CD8-positive, alpha-beta memory T cell (primary cell): ENCODE results near the gene DTNBP1. TPM values are rescaled to one million over a fixed set of nuclear protein-coding genes. Genes with fewer than 3 reads are reported as not detected.

Experiments used
- CTCF ChIA-PET: fragments of 350-600 bp; sonication (Branson Sonifier 250); formaldehyde crosslinking; loops from one replicate; lab custom pipeline; 2021; ENCODE audit warnings: antibody characterized with exemption; lab: Charles Lee
- POLR2A ChIA-PET: fragments of 350-600 bp; sonication (Branson Sonifier 250); formaldehyde crosslinking; loops from one replicate; lab custom pipeline; 2021; ENCODE audit warnings: antibody characterized with exemption; lab: Charles Lee
- DNase-seq, 5 donors: peaks; one replicate each; pipeline versions ENCODE4 v3.0.0 to v3.0.0-alpha.2; 2020 to 2022; ENCODE audit warnings: mixed read lengths in 1 of 5
- H3K27ac ChIP-seq: one replicate; pipeline ENCODE4 v1.7.0; 2013; ENCODE audit warnings: low read depth, mild to moderate bottlenecking, low read length, moderate library complexity
- H3K27me3 ChIP-seq: 2 replicates; pipeline ENCODE4 v1.7.0; 2013; ENCODE audit warnings: low read length, mild to moderate bottlenecking; ENCODE audit not compliant: insufficient read depth, poor library complexity, severe bottlenecking
- H3K36me3 ChIP-seq: 2 replicates; pipeline ENCODE4 v1.7.0; 2013; ENCODE audit warnings: mild to moderate bottlenecking, low read length, moderate library complexity; ENCODE audit not compliant: insufficient read depth
- H3K4me1 ChIP-seq: 2 replicates; pipeline ENCODE4 v1.7.0; 2013; ENCODE audit warnings: mild to moderate bottlenecking, low read length, moderate library complexity; ENCODE audit not compliant: insufficient read depth
- H3K4me3 ChIP-seq: 2 replicates; pipeline ENCODE4 v1.7.0; 2013; ENCODE audit warnings: mild to moderate bottlenecking, low read length
- H3K9me3 ChIP-seq: 2 replicates; pipeline ENCODE4 v1.7.0; 2013; ENCODE audit warnings: mild to moderate bottlenecking, low read length
- H3K27ac Mint-ChIP-seq, 8 donors: one replicate each; pipeline ENCODE4 v1.8.0; 2020 to 2021; ENCODE audit warnings: mixed read lengths in 8 of 8, mild to moderate bottlenecking in 6 of 8, inconsistent platforms in 3 of 8, moderate library complexity in 3 of 8
- H3K27me3 Mint-ChIP-seq, 2 donors: one replicate each; pipeline ENCODE4 v1.8.0; 2020 to 2021; ENCODE audit warnings: mixed read lengths in 2 of 2, mild to moderate bottlenecking in 1 of 2, moderate library complexity in 1 of 2
- H3K36me3 Mint-ChIP-seq, 3 donors: one replicate each; pipeline ENCODE4 v1.8.0; 2020 to 2021; ENCODE audit warnings: mixed read lengths in 3 of 3, inconsistent platforms in 1 of 3, mild to moderate bottlenecking in 1 of 3
- H3K4me1 Mint-ChIP-seq, 3 donors: one replicate each; pipeline ENCODE4 v1.8.0; 2020 to 2021; ENCODE audit warnings: mixed read lengths in 3 of 3, inconsistent platforms in 1 of 3, mild to moderate bottlenecking in 1 of 3
- H3K4me3 Mint-ChIP-seq, 7 donors: one replicate each; pipeline ENCODE4 v1.8.0; 2020 to 2021; ENCODE audit warnings: mixed read lengths in 7 of 7, mild to moderate bottlenecking in 6 of 7, moderate library complexity in 4 of 7, inconsistent platforms in 2 of 7
- H3K9me3 Mint-ChIP-seq, 5 donors: one replicate each; pipeline ENCODE4 v1.8.0; 2020 to 2022; ENCODE audit warnings: mixed read lengths in 5 of 5, mild to moderate bottlenecking in 3 of 5, moderate library complexity in 2 of 5, inconsistent platforms in 1 of 5
- polyA plus RNA-seq: library from polyadenylated mRNA; unstranded; fragments of 300-500 nt; fragmentation: Illumina TruSeq; gene quantifications from one replicate; pipeline ENCODE4 v1.2.3, GENCODE V29; 2021
- total RNA-seq, 2 experiments: library from RNA; stranded (reverse); gene quantifications; one replicate each; pipeline ENCODE4 v1.2.3, GENCODE V29; 2021

DTNBP1 gene
- total and polyA plus RNA-seq, 3 experiments from 2014 or later = 14.6 to 37.3 (median 15.5) TPM

GRCh38 chr6:15629487-15629886 lies 33.3 kb downstream of the DTNBP1 start:
- peaks cover 29% of the 10 kb centered on the region for H3K4me1 ChIP-seq
- no peak overlapping the region for H3K4me3 Mint-ChIP-seq

GRCh38 chr6:15628499-15629131 lies 34.2 kb downstream of the DTNBP1 start:
- Mint-ChIP-seq H3K4me1 (peaks cover 35 to 73% (median 71%) of the 10 kb centered on the region in 3 donors), H3K9me3 (no peaks in the 10 kb centered on the region), H3K27me3 (no peaks in the 10 kb centered on the region), H3K36me3 (peaks cover 0 to 27% (median 3%) of the 10 kb centered on the region in 3 donors), H3K4me3 (peak overlapping the region in 6 of 7 donors; percentile 56 to 87 (median 69)), H3K27ac (peak overlapping the region in 4 of 8 donors; percentile 39 to 91 (median 52))
- peak in 3 of 5 donors; percentile 10 to 56 (median 52) for DNase-seq
- Histone ChIP-seq H3K9me3 (no peaks in the 10 kb centered on the region), H3K4me1 (peaks cover 31% of the 10 kb centered on the region), H3K27me3 (no peaks in the 10 kb centered on the region), H3K4me3 (no peak overlapping the region), H3K27ac (peak overlapping the region; percentile 17), H3K36me3 (peaks cover 4% of the 10 kb centered on the region)
- POLR2A ChIA-PET = no interaction called here
- CTCF ChIA-PET = no interaction called here

More at GRCh38 chr6:15629487-15629886, 33.3 kb downstream of the DTNBP1 start:
- no peak overlapping the region for H3K4me3 ChIP-seq
- H3K36me3 ChIP-seq = no peaks in the 10 kb centered on the region
- peak overlapping the region in 1 of 8 donors; percentile 20 for H3K27ac Mint-ChIP-seq
- H3K4me1 Mint-ChIP-seq = peaks cover 38 to 77% (median 66%) of the 10 kb centered on the region in 3 donors
- H3K36me3 Mint-ChIP-seq = peaks cover under 1 to 29% (median 3%) of the 10 kb centered on the region in 3 donors
- no peak overlapping the region for H3K27ac ChIP-seq
- no peak for DNase-seq
- no peaks in the 10 kb centered on the region for H3K9me3 ChIP-seq
- peaks cover 0 to under 1% (median 0%) of the 10 kb centered on the region in 5 donors for H3K9me3 Mint-ChIP-seq
- H3K27me3 Mint-ChIP-seq = no peaks in the 10 kb centered on the region
- no peaks in the 10 kb centered on the region for H3K27me3 ChIP-seq
- CTCF ChIA-PET = no interaction called here
- POLR2A ChIA-PET = no interaction called here

GRCh38 chr6:15627821-15628220 lies 35.0 kb downstream of the DTNBP1 start:
- no peak for DNase-seq
- Histone ChIP-seq H3K36me3 (peaks cover 4% of the 10 kb centered on the region), H3K4me1 (peaks cover 37% of the 10 kb centered on the region), H3K27ac (peak overlapping the region; percentile 17), H3K9me3 (no peaks in the 10 kb centered on the region), H3K27me3 (no peaks in the 10 kb centered on the region), H3K4me3 (no peak overlapping the region)
- H3K9me3 Mint-ChIP-seq = no peaks in the 10 kb centered on the region
- peaks cover 0 to 24% (median 3%) of the 10 kb centered on the region in 3 donors for H3K36me3 Mint-ChIP-seq
- H3K27ac Mint-ChIP-seq = peak overlapping the region in 4 of 8 donors; percentile 22 to 54 (median 39)
- ChIA-PET CTCF (no interaction called here), POLR2A (no interaction called here)
- peak overlapping the region in 4 of 7 donors; percentile 17 to 42 (median 24) for H3K4me3 Mint-ChIP-seq
- peaks cover 33 to 70% (median 63%) of the 10 kb centered on the region in 3 donors for H3K4me1 Mint-ChIP-seq
- no peaks in the 10 kb centered on the region for H3K27me3 Mint-ChIP-seq

GRCh38 chr6:15626878-15627674 lies 35.8 kb downstream of the DTNBP1 start:
- Mint-ChIP-seq H3K9me3 (no peaks in the 10 kb centered on the region), H3K27me3 (no peaks in the 10 kb centered on the region), H3K36me3 (peaks cover 0 to 24% (median 3%) of the 10 kb centered on the region in 3 donors), H3K4me3 (peak overlapping the region in 1 of 7 donors; percentile 32), H3K27ac (peak overlapping the region in 3 of 8 donors; percentile 18 to 50 (median 22)), H3K4me1 (peaks cover 33 to 71% (median 61%) of the 10 kb centered on the region in 3 donors)
- peaks cover 4% of the 10 kb centered on the region for H3K36me3 ChIP-seq
- H3K27ac ChIP-seq = peak overlapping the region; percentile 6
- DNase-seq = no peak
- no peaks in the 10 kb centered on the region for H3K27me3 ChIP-seq
- CTCF ChIA-PET = no interaction called here
- peaks cover 37% of the 10 kb centered on the region for H3K4me1 ChIP-seq
- no peak overlapping the region for H3K4me3 ChIP-seq
- H3K9me3 ChIP-seq = no peaks in the 10 kb centered on the region
- POLR2A ChIA-PET = no interaction called here

- peaks cover 33 to 70% (median 59%) of the 10 kb centered on the region in 3 donors for H3K4me1 Mint-ChIP-seq
Observed at GRCh38 chr6:15626160-15626559, 36.7 kb downstream of the DTNBP1 start.

GRCh38 chr6:15623276-15624116 lies 39.3 kb downstream of the DTNBP1 start:
- Histone ChIP-seq H3K9me3 (no peaks in the 10 kb centered on the region), H3K4me3 (no peak overlapping the region), H3K4me1 (peaks cover 32% of the 10 kb centered on the region), H3K36me3 (peaks cover 4% of the 10 kb centered on the region), H3K27me3 (no peaks in the 10 kb centered on the region), H3K27ac (peak overlapping the region; percentile 34)
- peak in 2 of 5 donors; percentile 2 to 5 for DNase-seq
- Mint-ChIP-seq H3K4me1 (peaks cover 21 to 54% (median 43%) of the 10 kb centered on the region in 3 donors), H3K36me3 (peaks cover 0 to 22% (median 5%) of the 10 kb centered on the region in 3 donors), H3K27ac (no peak overlapping the region), H3K4me3 (no peak overlapping the region), H3K9me3 (no peaks in the 10 kb centered on the region), H3K27me3 (no peaks in the 10 kb centered on the region)
- POLR2A ChIA-PET = no interaction called here
- CTCF ChIA-PET = interaction anchor here (1.0 to 2.2 kb wide), 6 partner anchors 10 to 1494 kb away, joined by 3 to 7 read pairs (median 4); no protein-coding TSS in a partner anchor

More at GRCh38 chr6:15626160-15626559, 36.7 kb downstream of the DTNBP1 start:
- no peaks in the 10 kb centered on the region for H3K27me3 Mint-ChIP-seq
- ChIA-PET CTCF (no interaction called here), POLR2A (no interaction called here)
- no peaks in the 10 kb centered on the region for H3K9me3 Mint-ChIP-seq
- Histone ChIP-seq H3K36me3 (peaks cover 4% of the 10 kb centered on the region), H3K27ac (no peak overlapping the region), H3K4me1 (peaks cover 37% of the 10 kb centered on the region), H3K9me3 (no peaks in the 10 kb centered on the region), H3K27me3 (no peaks in the 10 kb centered on the region), H3K4me3 (no peak overlapping the region)
- DNase-seq = no peak
- H3K36me3 Mint-ChIP-seq = peaks cover 0 to 21% (median 3%) of the 10 kb centered on the region in 3 donors
- no peak overlapping the region for H3K4me3 Mint-ChIP-seq
- H3K27ac Mint-ChIP-seq = peak overlapping the region in 2 of 8 donors; percentile 40 to 54

- no peaks in the 10 kb centered on the region for H3K27me3 ChIP-seq
- H3K27ac ChIP-seq = peak overlapping the region; percentile 36
- DNase-seq = no peak
- peaks cover 20% of the 10 kb centered on the region for H3K4me1 ChIP-seq
- Mint-ChIP-seq H3K36me3 (peaks cover 0 to 20% (median 5%) of the 10 kb centered on the region in 3 donors), H3K27me3 (no peaks in the 10 kb centered on the region), H3K4me1 (peaks cover 17 to 53% (median 42%) of the 10 kb centered on the region in 3 donors), H3K9me3 (no peaks in the 10 kb centered on the region), H3K4me3 (no peak overlapping the region), H3K27ac (no peak overlapping the region)
- H3K9me3 ChIP-seq = no peaks in the 10 kb centered on the region
- POLR2A ChIA-PET = no interaction called here
- CTCF ChIA-PET = interaction anchor here (1.6 kb wide), 1 partner anchor 1411 kb away, joined by 4 read pairs; no protein-coding TSS in a partner anchor
- H3K36me3 ChIP-seq = peaks cover 4% of the 10 kb centered on the region
- H3K4me3 ChIP-seq = no peak overlapping the region
Observed at GRCh38 chr6:15622045-15622740, 40.6 kb downstream of the DTNBP1 start.
